ENCODE results near the gene PAK5. TPM values are rescaled to one million over a fixed set of nuclear protein-coding genes. Genes with fewer than 3 reads are reported as not detected.

The PAK5 gene
- total and polyA plus RNA-seq, 2 experiments from 2014 or later: 0.57 to 1.1 TPM

GRCh38 chr20:9490161-9490560, 348.7 kb downstream of the PAK5 start:
- Mint-ChIP-seq H3K4me3 (no peak overlapping the region), H3K36me3 (ENCODE audit: low read depth) (no peaks in the 10 kb centered on the region), H3K27me3 (ENCODE audit: insufficient read depth, low read depth, poor library complexity) (peaks cover 7% of the 10 kb centered on the region), H3K9me3 (no peaks in the 10 kb centered on the region), H3K27ac (no peak overlapping the region), H3K4me1 (peaks cover 3% of the 10 kb centered on the region; the same call in 1 of the 3 replicates)
- H3K36me3 ChIP-seq (ENCODE audit: insufficient read depth): no peaks in the 10 kb centered on the region
- H3K27me3 ChIP-seq (ENCODE audit: insufficient read depth): no peaks in the 10 kb centered on the region
- H3K4me3 ChIP-seq: no peak overlapping the region
- H3F3A ChIP-seq (replicated peaks; ENCODE audit: low read depth): no peaks in the 10 kb centered on the region
- no peak overlapping the region for H2AFZ ChIP-seq
- no peak overlapping the region for H3K27ac ChIP-seq (ENCODE audit: low read depth)
- H3K79me2 ChIP-seq (replicated peaks; ENCODE audit: insufficient read depth): no peaks in the 10 kb centered on the region
- TF ChIP-seq ZNF114 (CRISPR knock-in tag; IDR thresholded peaks at IDR 0.05): no peak
- no peak for TF ChIP-seq EZH2 (IDR thresholded peaks at IDR 0.05; ENCODE audit: low read depth, unreplicated experiment)
- TF ChIP-seq NANOG (IDR thresholded peaks at IDR 0.05; ENCODE audit: borderline replicate concordance): no peak
- TF ChIP-seq STAT1 (IDR thresholded peaks at IDR 0.05; ENCODE audit: unreplicated experiment): no peak
- no peak for TF ChIP-seq CTCF (conservative IDR thresholded peaks at IDR 0.05; ENCODE audit: low read depth in 2 of 2)
- TF ChIP-seq ETS1 (IDR thresholded peaks at IDR 0.05): no peak
- no peak for TF ChIP-seq ZNF331 (CRISPR knock-in tag; IDR thresholded peaks at IDR 0.05; ENCODE audit: low read depth)
- TF ChIP-seq JUNB (IDR thresholded peaks at IDR 0.05; ENCODE audit: unreplicated experiment): no peak
- TF ChIP-seq ZNF462 (CRISPR knock-in tag; IDR thresholded peaks at IDR 0.05): no peak
- TF ChIP-seq EZH2phosphoT487 (IDR thresholded peaks at IDR 0.05; ENCODE audit: unreplicated experiment): no peak
- TF ChIP-seq CREB1 (CRISPR knock-in tag; IDR thresholded peaks at IDR 0.05; ENCODE audit: low read depth): no peak
- H4K20me1 ChIP-seq (replicated peaks; ENCODE audit: insufficient read depth): no peaks in the 10 kb centered on the region
- DNase-seq (ENCODE audit: low spot score) (no peak), ATAC-seq (no peak)
- H3K9me2 ChIP-seq (ENCODE audit: insufficient read depth): peaks cover 14% of the 10 kb centered on the region; the same call in 1 of the 2 replicates
- H3K4me2 ChIP-seq: no peak overlapping the region
- no peaks in the 10 kb centered on the region for H3K4me1 ChIP-seq (ENCODE audit: insufficient read depth)
